ENCODE results near the gene NEUROD1. TPM values are rescaled to one million over a fixed set of nuclear protein-coding genes. Genes with fewer than 3 reads are reported as not detected.

NEUROD1 gene
- total and polyA plus RNA-seq, 9 of the 15 experiments (the other 6 are each of a cell fraction or from before 2014, with no cell fraction given): not detected

GRCh38 chr2:181657379-181657778, 22.9 kb downstream of the NEUROD1 start:
- Histone ChIP-seq H3K4me1 (replicated peaks in 1 of 2; ENCODE audit: control insufficient read depth in 2 of 2, insufficient read depth in 2 of 2, low read length in 2 of 2) (peaks cover 0 to 8% of the 10 kb centered on the region in 2 experiments; a peak in 1 of 5 replicates), H3K4me3 (no peak overlapping the region), H3K4me2 (ENCODE audit: insufficient read depth, low read length) (no peak overlapping the region), H3K9ac (ENCODE audit: insufficient read depth in 1 of 2, low read depth in 2 of 2, low read length in 2 of 2) (no peak overlapping the region), H4K20me1 (replicated peaks; ENCODE audit: control insufficient read depth, insufficient read depth, low read length) (no peaks in the 10 kb centered on the region), H3K79me2 (ENCODE audit: control insufficient read depth, insufficient read depth, low read length) (no peaks in the 10 kb centered on the region), H3K9me3 (replicated peaks; ENCODE audit: control insufficient read depth, insufficient read depth, low read depth, low read length) (no peaks in the 10 kb centered on the region), H2AFZ (ENCODE audit: low read depth, low read length) (no peak overlapping the region), H3K36me3 (ENCODE audit: control insufficient read depth, insufficient read depth, low read length) (no peaks in the 10 kb centered on the region), H3K9me1 (ENCODE audit: control insufficient read depth, insufficient read depth, low read length) (no peaks in the 10 kb centered on the region), H3K27me3 (ENCODE audit: control insufficient read depth in 2 of 2, insufficient read depth in 2 of 2, low read length in 2 of 2) (peaks cover 0 to 10% of the 10 kb centered on the region in 2 experiments; a peak in 2 of 5 replicates), H3K27ac (ENCODE audit: extremely low read depth, low read depth, low read length) (no peak overlapping the region)
- CTCF ChIA-PET (ENCODE audit: low intra/inter-chr PET ratio): no interaction called here
- intact Hi-C loops (cut with micrococcal nuclease) (no loop called here), in situ Hi-C loops (cut with MboI) (no loop called here)
- ATAC-seq (no peak; the same call in 2 of the 3 replicates), DNase-seq (ENCODE audit: extremely low read depth in 1 of 4, low spot score in 3 of 4) (no peak), FAIRE-seq (no peak)
- no TSS peak for BruUV-seq (replicated peaks)
- TF ChIP-seq TEAD4 (IDR thresholded peaks at IDR 0.05; ENCODE audit: low read length) (no peak), TEAD4 (CRISPR knock-in tag; IDR thresholded peaks at IDR 0.05; ENCODE audit: borderline replicate concordance) (no peak), E2F5 (CRISPR knock-in tag; IDR thresholded peaks at IDR 0.05) (no peak), NFIC (IDR thresholded peaks at IDR 0.05) (no peak), HDAC6 (IDR thresholded peaks at IDR 0.05; ENCODE audit: low read depth, low read length) (no peak), MAFK (IDR thresholded peaks at IDR 0.05; ENCODE audit: low read length) (no peak), HDAC8 (tag; IDR thresholded peaks at IDR 0.05) (no peak), NFE2 (IDR thresholded peaks at IDR 0.05; ENCODE audit: low read depth) (no peak), HBP1 (CRISPR knock-in tag; IDR thresholded peaks at IDR 0.05) (no peak), ZNF24 (IDR thresholded peaks at IDR 0.05) (no peak), MBD1 (CRISPR knock-in tag; IDR thresholded peaks at IDR 0.05) (no peak), ZNF212 (CRISPR knock-in tag; IDR thresholded peaks at IDR 0.05) (no peak), SOX6 (IDR thresholded peaks at IDR 0.05) (no peak), GABPB1 (CRISPR knock-in tag; IDR thresholded peaks at IDR 0.05) (no peak), CBX5 (IDR thresholded peaks at IDR 0.05; ENCODE audit: borderline replicate concordance, low read depth) (no peak), FOXP1 (CRISPR knock-in tag; IDR thresholded peaks at IDR 0.05) (no peak), NEUROD1 (IDR thresholded peaks at IDR 0.05; ENCODE audit: borderline replicate concordance, low read depth, low read length, partially characterized antibody) (no peak), ZEB2 (IDR thresholded peaks at IDR 0.05) (no peak), RBM34 (IDR thresholded peaks at IDR 0.05; ENCODE audit: borderline replicate concordance, insufficient read depth, low read length) (no peak), ZNF512 (tag; IDR thresholded peaks at IDR 0.05) (no peak)
- POLR2A ChIA-PET: no interaction called here
- WGBS (ENCODE audit: insufficient coverage, low coverage, missing lambda C conversion rate): 0% methylated on average over 4 of the region's 4 CpGs
